HEK293 (cell line): ENCODE measurements around the gene C2CD2.
A peak's percentile ranks its signal among the peaks of the same experiment; 100 is the strongest.

Source experiments
- CTCF ChIA-PET: fragments of 350-600 bp; formaldehyde crosslinking; extraction: SDS; loops from one replicate; lab custom pipeline; 2021; ENCODE audit warnings: antibody characterized with exemption; lab: Yijun Ruan, JAX
- POLR2A ChIA-PET: fragments of 300-600 bp; formaldehyde crosslinking; extraction: SDS; loops from one replicate; lab custom pipeline; 2020; ENCODE audit warnings: antibody characterized with exemption, inconsistent platforms; lab: Yijun Ruan, JAX
- H3K27ac ChIP-seq: fragments of 200-500 bp; sonication (Bioruptor generic); 2 replicates; pipeline ENCODE4 v1.5.1; 2014; ENCODE audit warnings: low read depth, low read length, control low read depth, inconsistent platforms; ENCODE audit errors: extremely low read depth
- H3K36me3 ChIP-seq, 2 experiments: fragments of 200-500 bp in 1 of 2; sonication (Bioruptor generic) in 1 of 2; 1 replicate in 1 of 2; 2 replicates in 1 of 2; pipeline ENCODE4 v1.5.1; 2014 to 2017; ENCODE audit warnings: inconsistent platforms in 2 of 2, low read length in 2 of 2; ENCODE audit not compliant: control insufficient read depth in 2 of 2, insufficient read depth in 1 of 2
- H3K4me1 ChIP-seq: fragments of 200-500 bp; sonication (Bioruptor generic); 2 replicates; pipeline ENCODE4 v1.5.1; 2014; ENCODE audit warnings: mild to moderate bottlenecking, low read length, inconsistent platforms; ENCODE audit not compliant: control insufficient read depth, insufficient read depth
- H3K4me3 ChIP-seq: 2 replicates; pipeline ENCODE4 v1.5.1; 2011; ENCODE audit warnings: low read depth, mild to moderate bottlenecking, control low read depth, low read length, moderate library complexity
- H3K9me3 ChIP-seq: fragments of 200-500 bp; sonication (Bioruptor generic); 2 replicates; pipeline ENCODE4 v1.5.1; 2014; ENCODE audit warnings: low read depth, low read length, inconsistent platforms; ENCODE audit not compliant: control insufficient read depth, insufficient read depth
- GLI4 ChIP-seq: fragments of 450-650 bp; formaldehyde crosslinking; IDR thresholded peaks from 2 replicates; pipeline ENCODE4 v1.5.1; 2016; ENCODE audit warnings: missing biosample characterization, missing genetic modification characterization
- MYNN ChIP-seq: fragments of 450-650 bp; formaldehyde crosslinking; IDR thresholded peaks from 2 replicates; pipeline ENCODE4 v1.5.1; 2016; ENCODE audit warnings: missing biosample characterization, missing genetic modification characterization, borderline replicate concordance
- MZF1 ChIP-seq: fragments of 450-650 bp; formaldehyde crosslinking; IDR thresholded peaks from 2 replicates; pipeline ENCODE4 v1.5.1; 2017; ENCODE audit warnings: missing biosample characterization, missing genetic modification characterization, borderline replicate concordance
- PRDM1 ChIP-seq: fragments of 450-650 bp; formaldehyde crosslinking; IDR thresholded peaks from 2 replicates; pipeline ENCODE4; 2016; ENCODE audit warnings: missing biosample characterization, missing genetic modification characterization
- REPIN1 ChIP-seq: fragments of 450-650 bp; formaldehyde crosslinking; IDR thresholded peaks from 2 replicates; pipeline ENCODE4 v1.5.1; 2017; ENCODE audit warnings: missing biosample characterization, missing genetic modification characterization, low read depth
- WT1 ChIP-seq: fragments of 450-650 bp; formaldehyde crosslinking; IDR thresholded peaks from 2 replicates; pipeline ENCODE4 v1.5.1; 2016; ENCODE audit warnings: missing biosample characterization, missing genetic modification characterization
- ZNF24 ChIP-seq: fragments of 450-650 bp; formaldehyde crosslinking; IDR thresholded peaks from 2 replicates; pipeline ENCODE4 v1.5.1; 2016; ENCODE audit warnings: missing biosample characterization, missing genetic modification characterization
- ZNF354C ChIP-seq: fragments of 450-650 bp; formaldehyde crosslinking; IDR thresholded peaks from 2 replicates; pipeline ENCODE4 v1.5.1; 2016; ENCODE audit warnings: missing biosample characterization, missing genetic modification characterization, low read depth, borderline replicate concordance
- ZNF394 ChIP-seq: fragments of 450-650 bp; formaldehyde crosslinking; IDR thresholded peaks from 2 replicates; pipeline ENCODE4 v1.5.1; 2016; ENCODE audit warnings: missing biosample characterization, missing genetic modification characterization, mild to moderate bottlenecking, moderate library complexity, borderline replicate concordance
- ZNF423 ChIP-seq: fragments of 450-650 bp; formaldehyde crosslinking; IDR thresholded peaks from 2 replicates; pipeline ENCODE4 v1.5.1; 2016; ENCODE audit warnings: missing biosample characterization, missing genetic modification characterization
- ZNF600 ChIP-seq: fragments of 450-650 bp; formaldehyde crosslinking; IDR thresholded peaks from 2 replicates; pipeline ENCODE4 v1.5.1; 2016; ENCODE audit warnings: missing biosample characterization, missing genetic modification characterization
- ZNF792 ChIP-seq: fragments of 450-650 bp; formaldehyde crosslinking; IDR thresholded peaks from 2 replicates; pipeline ENCODE4 v1.5.1; 2016; ENCODE audit warnings: missing biosample characterization, missing genetic modification characterization
- TF ChIP-seq, protein P1 (sequence below): fragments of 450-650 bp; formaldehyde crosslinking; IDR thresholded peaks from 2 replicates; pipeline ENCODE4 v1.5.1; 2017; ENCODE audit warnings: missing biosample characterization, mild to moderate bottlenecking, missing genetic modification characterization, moderate library complexity
- TF ChIP-seq, protein P2 (sequence below): fragments of 450-650 bp; formaldehyde crosslinking; IDR thresholded peaks from 2 replicates; pipeline ENCODE4 v1.5.1; 2016; ENCODE audit warnings: missing biosample characterization, missing genetic modification characterization
- TF ChIP-seq, protein P3 (sequence below): fragments of 450-650 bp; formaldehyde crosslinking; conservative IDR thresholded peaks from 2 replicates; pipeline ENCODE4 v1.5.1; 2016; ENCODE audit warnings: low read depth, missing biosample characterization, missing genetic modification characterization
- TF ChIP-seq, protein P4 (sequence below): fragments of 450-650 bp; formaldehyde crosslinking; IDR thresholded peaks from 2 replicates; pipeline ENCODE4 v1.5.1; 2016; ENCODE audit warnings: missing biosample characterization, missing genetic modification characterization

Gene C2CD2

DNA sequence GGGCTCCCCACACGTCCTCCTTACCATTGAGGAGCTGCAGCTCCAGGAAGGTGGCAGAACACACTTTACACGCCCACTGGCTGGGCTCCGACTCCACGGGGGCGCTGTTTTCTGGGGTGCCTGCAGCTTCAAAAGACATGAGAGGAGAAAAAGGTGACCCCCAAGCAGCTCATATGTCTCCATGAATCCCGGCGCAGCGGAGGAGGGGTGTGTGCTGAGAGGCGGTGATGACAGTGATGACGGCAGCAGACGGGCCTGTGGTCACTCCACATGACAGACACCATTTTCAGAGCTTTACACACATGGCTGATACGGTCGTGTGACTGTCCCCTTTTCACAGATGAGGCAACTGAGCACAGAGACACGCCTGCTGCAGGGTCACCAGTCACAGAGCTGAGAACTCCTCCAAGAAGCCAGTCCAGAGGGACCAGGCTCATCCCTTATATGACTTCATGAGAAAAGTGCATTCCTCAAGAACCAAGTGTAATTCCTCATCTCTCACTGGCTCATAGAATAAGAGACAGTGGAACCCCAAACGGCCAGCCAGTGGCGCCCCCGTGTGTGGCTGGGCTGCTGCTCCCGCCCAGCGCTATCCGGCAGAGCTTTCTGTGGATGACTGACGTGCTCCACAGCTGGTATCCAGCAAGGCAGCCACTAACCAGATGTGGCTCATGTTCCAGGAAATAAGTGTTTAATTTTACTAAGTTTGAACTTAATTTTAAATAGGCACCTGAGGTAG is 106.6 kb downstream of the C2CD2 start:
- no peak overlapping the region for H3K4me3 ChIP-seq
- ChIA-PET POLR2A (no interaction called here), CTCF (interaction anchor here (0.9 to 2.5 kb wide), 4 partner anchors 30 to 564 kb away, joined by 3 to 13 read pairs (median 6); no protein-coding TSS in a partner anchor)
- TF ChIP-seq, protein P1, sequence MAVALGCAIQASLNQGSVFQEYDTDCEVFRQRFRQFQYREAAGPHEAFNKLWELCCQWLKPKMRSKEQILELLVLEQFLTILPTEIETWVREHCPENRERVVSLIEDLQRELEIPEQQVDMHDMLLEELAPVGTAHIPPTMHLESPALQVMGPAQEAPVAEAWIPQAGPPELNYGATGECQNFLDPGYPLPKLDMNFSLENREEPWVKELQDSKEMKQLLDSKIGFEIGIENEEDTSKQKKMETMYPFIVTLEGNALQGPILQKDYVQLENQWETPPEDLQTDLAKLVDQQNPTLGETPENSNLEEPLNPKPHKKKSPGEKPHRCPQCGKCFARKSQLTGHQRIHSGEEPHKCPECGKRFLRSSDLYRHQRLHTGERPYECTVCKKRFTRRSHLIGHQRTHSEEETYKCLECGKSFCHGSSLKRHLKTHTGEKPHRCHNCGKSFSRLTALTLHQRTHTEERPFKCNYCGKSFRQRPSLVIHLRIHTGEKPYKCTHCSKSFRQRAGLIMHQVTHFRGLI = peak; percentile 77
- TF ChIP-seq, protein P2, sequence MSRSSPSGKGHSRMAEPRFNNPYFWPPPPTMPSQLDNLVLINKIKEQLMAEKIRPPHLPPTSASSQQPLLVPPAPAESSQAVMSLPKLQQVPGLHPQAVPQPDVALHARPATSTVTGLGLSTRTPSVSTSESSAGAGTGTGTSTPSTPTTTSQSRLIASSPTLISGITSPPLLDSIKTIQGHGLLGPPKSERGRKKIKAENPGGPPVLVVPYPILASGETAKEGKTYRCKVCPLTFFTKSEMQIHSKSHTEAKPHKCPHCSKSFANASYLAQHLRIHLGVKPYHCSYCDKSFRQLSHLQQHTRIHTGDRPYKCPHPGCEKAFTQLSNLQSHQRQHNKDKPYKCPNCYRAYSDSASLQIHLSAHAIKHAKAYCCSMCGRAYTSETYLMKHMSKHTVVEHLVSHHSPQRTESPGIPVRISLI = no peak
- TF ChIP-seq ZNF600 (tag by site-specific recombination) = no peak
- TF ChIP-seq MYNN (tag by site-specific recombination) = no peak
- no peak for TF ChIP-seq REPIN1
- TF ChIP-seq PRDM1 (tag by site-specific recombination) = no peak
- H3K4me1 ChIP-seq = no peaks in the 10 kb centered on the region
- H3K9me3 ChIP-seq = no peaks in the 10 kb centered on the region
- H3K36me3 ChIP-seq = peaks cover 0 to 5% of the 10 kb centered on the region in 2 experiments; a peak in 2 of 3 replicates
- H3K27ac ChIP-seq = no peak overlapping the region

DNA sequence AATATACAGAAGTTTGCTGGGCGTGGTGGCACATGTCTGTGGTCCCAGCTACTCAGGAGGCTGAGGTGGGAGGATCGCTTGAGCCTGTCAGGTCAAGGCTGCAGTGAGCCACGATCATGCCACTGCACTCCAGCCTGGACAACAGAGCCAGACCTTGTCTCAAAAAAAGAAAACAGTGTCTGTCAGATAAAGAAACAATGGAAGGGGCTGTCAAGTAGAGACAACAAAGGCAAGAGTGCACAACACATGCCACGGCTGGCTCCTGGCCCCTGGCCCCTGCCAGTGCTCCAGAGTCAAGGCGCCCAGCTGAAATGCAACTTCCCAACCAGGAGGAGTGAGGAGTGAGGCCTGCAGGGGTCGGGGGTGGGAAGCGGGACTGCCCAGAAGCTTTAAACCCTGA is 107.3 kb downstream of the C2CD2 start:
- TF ChIP-seq WT1 (tag by site-specific recombination) (no peak), ZNF24 (tag by site-specific recombination) (no peak), GLI4 (tag by site-specific recombination) (no peak), ZNF792 (tag by site-specific recombination) (no peak), ZNF394 (no peak), MZF1 (no peak), ZNF423 (tag by site-specific recombination) (no peak), ZNF354C (tag by site-specific recombination) (no peak)
- TF ChIP-seq, protein P3, sequence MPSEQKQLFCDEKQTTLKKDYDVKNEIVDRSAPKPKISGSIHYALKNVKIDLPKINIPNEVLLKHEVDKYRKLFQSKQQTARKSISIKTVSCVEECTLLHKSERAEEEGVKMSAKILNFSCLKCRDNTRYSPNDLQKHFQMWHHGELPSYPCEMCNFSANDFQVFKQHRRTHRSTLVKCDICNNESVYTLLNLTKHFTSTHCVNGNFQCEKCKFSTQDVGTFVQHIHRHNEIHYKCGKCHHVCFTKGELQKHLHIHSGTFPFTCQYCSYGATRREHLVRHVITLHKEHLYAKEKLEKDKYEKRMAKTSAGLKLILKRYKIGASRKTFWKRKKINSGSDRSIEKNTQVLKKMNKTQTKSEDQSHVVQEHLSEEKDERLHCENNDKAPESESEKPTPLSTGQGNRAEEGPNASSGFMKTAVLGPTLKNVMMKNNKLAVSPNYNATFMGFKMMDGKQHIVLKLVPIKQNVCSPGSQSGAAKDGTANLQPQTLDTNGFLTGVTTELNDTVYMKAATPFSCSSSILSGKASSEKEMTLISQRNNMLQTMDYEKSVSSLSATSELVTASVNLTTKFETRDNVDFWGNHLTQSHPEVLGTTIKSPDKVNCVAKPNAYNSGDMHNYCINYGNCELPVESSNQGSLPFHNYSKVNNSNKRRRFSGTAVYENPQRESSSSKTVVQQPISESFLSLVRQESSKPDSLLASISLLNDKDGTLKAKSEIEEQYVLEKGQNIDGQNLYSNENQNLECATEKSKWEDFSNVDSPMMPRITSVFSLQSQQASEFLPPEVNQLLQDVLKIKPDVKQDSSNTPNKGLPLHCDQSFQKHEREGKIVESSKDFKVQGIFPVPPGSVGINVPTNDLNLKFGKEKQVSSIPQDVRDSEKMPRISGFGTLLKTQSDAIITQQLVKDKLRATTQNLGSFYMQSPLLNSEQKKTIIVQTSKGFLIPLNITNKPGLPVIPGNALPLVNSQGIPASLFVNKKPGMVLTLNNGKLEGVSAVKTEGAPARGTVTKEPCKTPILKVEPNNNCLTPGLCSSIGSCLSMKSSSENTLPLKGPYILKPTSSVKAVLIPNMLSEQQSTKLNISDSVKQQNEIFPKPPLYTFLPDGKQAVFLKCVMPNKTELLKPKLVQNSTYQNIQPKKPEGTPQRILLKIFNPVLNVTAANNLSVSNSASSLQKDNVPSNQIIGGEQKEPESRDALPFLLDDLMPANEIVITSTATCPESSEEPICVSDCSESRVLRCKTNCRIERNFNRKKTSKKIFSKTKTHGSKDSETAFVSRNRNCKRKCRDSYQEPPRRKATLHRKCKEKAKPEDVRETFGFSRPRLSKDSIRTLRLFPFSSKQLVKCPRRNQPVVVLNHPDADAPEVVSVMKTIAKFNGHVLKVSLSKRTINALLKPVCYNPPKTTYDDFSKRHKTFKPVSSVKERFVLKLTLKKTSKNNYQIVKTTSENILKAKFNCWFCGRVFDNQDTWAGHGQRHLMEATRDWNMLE (tag by site-specific recombination) = no peak
- TF ChIP-seq, protein P4, sequence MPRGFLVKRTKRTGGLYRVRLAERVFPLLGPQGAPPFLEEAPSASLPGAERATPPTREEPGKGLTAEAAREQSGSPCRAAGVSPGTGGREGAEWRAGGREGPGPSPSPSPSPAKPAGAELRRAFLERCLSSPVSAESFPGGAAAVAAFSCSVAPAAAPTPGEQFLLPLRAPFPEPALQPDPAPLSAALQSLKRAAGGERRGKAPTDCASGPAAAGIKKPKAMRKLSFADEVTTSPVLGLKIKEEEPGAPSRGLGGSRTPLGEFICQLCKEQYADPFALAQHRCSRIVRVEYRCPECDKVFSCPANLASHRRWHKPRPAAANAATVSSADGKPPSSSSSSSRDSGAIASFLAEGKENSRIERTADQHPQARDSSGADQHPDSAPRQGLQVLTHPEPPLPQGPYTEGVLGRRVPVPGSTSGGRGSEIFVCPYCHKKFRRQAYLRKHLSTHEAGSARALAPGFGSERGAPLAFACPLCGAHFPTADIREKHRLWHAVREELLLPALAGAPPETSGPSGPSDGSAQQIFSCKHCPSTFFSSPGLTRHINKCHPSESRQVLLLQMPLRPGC (tag by site-specific recombination) = no peak
- no peak overlapping the region for H3K27ac ChIP-seq
- H3K4me1 ChIP-seq = no peaks in the 10 kb centered on the region
- ChIA-PET CTCF (interaction anchor here (0.9 to 2.5 kb wide), 3 partner anchors 29 to 236 kb away, joined by 3 to 13 read pairs (median 7); no protein-coding TSS in a partner anchor), POLR2A (no interaction called here)
- H3K9me3 ChIP-seq = no peaks in the 10 kb centered on the region
- H3K4me3 ChIP-seq = no peak overlapping the region
- peaks cover 0 to 5% of the 10 kb centered on the region in 2 experiments; a peak in 2 of 3 replicates for H3K36me3 ChIP-seq
